Osteoblast (primary cell): ENCODE measurements around the gene COL18A1. TPM values are rescaled to one million over a fixed set of nuclear protein-coding genes. Genes with fewer than 3 reads are reported as not detected.

Experiments used
- DNase-seq: peaks from one replicate; pipeline ENCODE4 v3.0.0; 2011; ENCODE audit warnings: low spot score, mixed read lengths; ENCODE audit not compliant: insufficient read length; ENCODE audit errors: missing footprints
- H2AFZ ChIP-seq: 2 replicates; pipeline ENCODE4 v1.6.0; 2011; ENCODE audit warnings: mild to moderate bottlenecking, low read length
- H3K27ac ChIP-seq: 2 replicates; pipeline ENCODE4 v1.5.1; 2011; ENCODE audit warnings: mild to moderate bottlenecking, low read depth, low read length, moderate library complexity
- H3K27me3 ChIP-seq: 2 replicates; pipeline ENCODE4 v1.6.0; 2012; ENCODE audit warnings: mild to moderate bottlenecking, control low read depth, inconsistent platforms, low read length, moderate library complexity; ENCODE audit not compliant: insufficient read depth
- H3K36me3 ChIP-seq: 2 replicates; pipeline ENCODE4 v1.5.1; 2011; ENCODE audit warnings: mild to moderate bottlenecking, low read length, control low read depth, moderate library complexity; ENCODE audit not compliant: insufficient read depth
- H3K4me1 ChIP-seq: 2 replicates; pipeline ENCODE4 v1.5.1; 2011; ENCODE audit warnings: mild to moderate bottlenecking, low read length, control low read depth, moderate library complexity; ENCODE audit not compliant: insufficient read depth
- H3K4me2 ChIP-seq: 2 replicates; pipeline ENCODE4 v1.6.0; 2011; ENCODE audit warnings: mild to moderate bottlenecking, low read length; ENCODE audit not compliant: insufficient read depth
- H3K4me3 ChIP-seq: fragments of 200-600 bp; sonication (generic); 3 replicates; pipeline ENCODE4 v1.5.1; 2012; ENCODE audit warnings: mild to moderate bottlenecking, low read length, inconsistent platforms; ENCODE audit not compliant: insufficient read depth
- H3K79me2 ChIP-seq: 2 replicates; pipeline ENCODE4 v1.6.0; 2012; ENCODE audit warnings: mild to moderate bottlenecking, low read length, control low read depth, inconsistent platforms; ENCODE audit not compliant: insufficient read depth
- H3K9me3 ChIP-seq: 2 replicates; pipeline ENCODE4 v1.5.1; 2011; ENCODE audit warnings: low read depth, low read length, control low read depth
- H4K20me1 ChIP-seq: 2 replicates; pipeline ENCODE4 v1.6.0; 2012; ENCODE audit warnings: mild to moderate bottlenecking, low read length, control low read depth; ENCODE audit not compliant: insufficient read depth
- total RNA-seq: library from RNA; depleted of rRNA; stranded (reverse); fragments of >200 nt; gene quantifications from 2 replicates; pipeline ENCODE4 v1.2.3, GENCODE V29; 2012
- TF ChIP-seq, protein P1 (sequence below): IDR thresholded peaks from 2 replicates; pipeline ENCODE4 v1.5.1; 2011; ENCODE audit warnings: mild to moderate bottlenecking, low read depth, low read length, moderate library complexity; ENCODE audit errors: extremely low read depth

COL18A1 gene
- total RNA-seq, 1 donor = 8.3 TPM

DNA sequence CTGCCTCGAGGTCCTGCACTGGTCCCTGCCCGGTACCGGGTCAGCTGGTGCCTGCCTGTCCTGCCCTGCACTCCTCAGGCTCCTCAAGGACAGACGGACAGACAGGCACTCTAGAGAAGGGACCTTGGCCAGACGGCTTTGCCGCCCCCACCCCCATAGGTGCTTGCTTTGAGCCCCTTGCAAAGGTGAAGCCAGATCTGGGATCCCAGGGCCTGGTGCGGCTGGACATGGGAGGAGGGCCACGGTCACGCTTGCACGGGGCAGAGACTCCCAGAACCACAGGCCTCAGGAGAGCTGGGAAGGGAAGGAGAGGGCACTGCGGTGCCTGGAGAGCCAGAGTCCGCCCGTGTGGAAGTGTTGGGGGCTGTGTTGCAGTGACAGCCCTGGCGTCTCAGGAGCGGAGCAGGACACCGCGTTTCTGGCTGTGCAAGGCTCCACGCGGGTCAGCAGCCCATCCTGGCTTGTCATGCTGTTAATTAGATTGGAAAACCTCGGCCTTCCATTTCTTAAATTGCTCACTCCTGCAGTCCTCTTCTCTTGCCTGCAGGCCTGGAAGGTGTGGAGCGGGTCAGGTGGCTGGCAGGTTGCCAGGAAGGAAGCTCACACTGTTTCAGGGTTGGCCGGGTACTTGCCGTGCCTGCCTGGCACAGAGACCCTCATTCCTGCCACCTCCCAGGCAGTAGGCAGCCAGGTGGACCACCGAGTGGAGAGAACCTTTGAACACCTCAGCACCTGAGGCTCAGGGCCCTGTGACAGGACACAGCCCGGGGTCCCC, 16.3 kb downstream of the COL18A1 start:
- TF ChIP-seq, protein P1, sequence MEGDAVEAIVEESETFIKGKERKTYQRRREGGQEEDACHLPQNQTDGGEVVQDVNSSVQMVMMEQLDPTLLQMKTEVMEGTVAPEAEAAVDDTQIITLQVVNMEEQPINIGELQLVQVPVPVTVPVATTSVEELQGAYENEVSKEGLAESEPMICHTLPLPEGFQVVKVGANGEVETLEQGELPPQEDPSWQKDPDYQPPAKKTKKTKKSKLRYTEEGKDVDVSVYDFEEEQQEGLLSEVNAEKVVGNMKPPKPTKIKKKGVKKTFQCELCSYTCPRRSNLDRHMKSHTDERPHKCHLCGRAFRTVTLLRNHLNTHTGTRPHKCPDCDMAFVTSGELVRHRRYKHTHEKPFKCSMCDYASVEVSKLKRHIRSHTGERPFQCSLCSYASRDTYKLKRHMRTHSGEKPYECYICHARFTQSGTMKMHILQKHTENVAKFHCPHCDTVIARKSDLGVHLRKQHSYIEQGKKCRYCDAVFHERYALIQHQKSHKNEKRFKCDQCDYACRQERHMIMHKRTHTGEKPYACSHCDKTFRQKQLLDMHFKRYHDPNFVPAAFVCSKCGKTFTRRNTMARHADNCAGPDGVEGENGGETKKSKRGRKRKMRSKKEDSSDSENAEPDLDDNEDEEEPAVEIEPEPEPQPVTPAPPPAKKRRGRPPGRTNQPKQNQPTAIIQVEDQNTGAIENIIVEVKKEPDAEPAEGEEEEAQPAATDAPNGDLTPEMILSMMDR = no peak
- DNase-seq = no peak
- Histone ChIP-seq H2AFZ (no peak overlapping the region), H3K79me2 (no peaks in the 10 kb centered on the region), H3K27me3 (peaks cover 5% of the 10 kb centered on the region), H3K9me3 (no peaks in the 10 kb centered on the region), H3K4me3 (no peak overlapping the region), H3K4me2 (no peak overlapping the region), H3K27ac (no peak overlapping the region), H3K36me3 (no peaks in the 10 kb centered on the region), H4K20me1 (no peaks in the 10 kb centered on the region), H3K4me1 (no peaks in the 10 kb centered on the region)

DNA sequence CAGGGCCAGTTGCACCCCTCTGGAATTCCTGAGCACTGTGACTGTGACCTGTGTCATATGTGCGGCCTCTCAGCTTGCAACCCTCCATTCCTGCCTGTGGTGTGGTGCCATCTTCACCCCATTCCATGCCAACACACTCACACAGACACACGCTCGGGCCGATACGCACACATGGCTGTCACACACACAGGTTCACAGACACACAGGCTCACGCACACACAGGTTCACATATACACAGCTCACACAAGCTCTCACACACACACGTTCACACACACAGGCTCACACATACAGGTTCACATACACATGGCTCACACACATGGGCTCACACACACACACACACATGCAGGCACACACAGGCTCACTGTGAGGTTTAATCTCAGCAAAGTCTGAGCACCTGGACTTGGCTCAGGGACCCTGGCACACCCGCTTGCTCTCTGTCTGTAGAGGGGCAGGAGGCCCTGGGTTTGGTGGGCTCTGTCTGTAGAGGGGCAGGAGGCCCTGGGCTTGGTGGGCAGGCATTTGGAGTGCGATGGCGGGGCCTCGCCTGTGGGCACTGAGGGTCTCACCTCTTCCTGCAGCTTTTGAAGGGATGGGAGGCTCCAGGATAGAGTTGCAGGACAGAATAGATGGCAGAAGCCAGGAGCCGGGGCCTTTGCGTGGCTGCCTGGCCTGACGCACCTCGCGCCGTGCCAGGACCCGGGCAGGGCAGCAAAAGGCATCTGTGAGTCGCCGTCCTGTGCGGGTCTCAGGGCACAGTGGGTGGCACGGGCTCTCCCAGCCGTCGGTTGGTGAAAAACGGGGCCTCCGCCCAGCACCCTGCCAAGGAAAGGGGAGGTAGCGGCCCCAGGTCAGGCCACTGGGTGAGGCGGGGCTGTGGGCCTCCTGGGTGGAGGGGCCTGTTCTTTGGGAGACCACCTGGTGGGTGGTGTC, 17.1 kb downstream of the COL18A1 start:
- TF ChIP-seq, protein P1 = no peak
- Histone ChIP-seq H3K36me3 (no peaks in the 10 kb centered on the region), H4K20me1 (no peaks in the 10 kb centered on the region), H3K27ac (no peak overlapping the region), H3K27me3 (peaks cover 4% of the 10 kb centered on the region), H3K79me2 (no peaks in the 10 kb centered on the region), H3K4me3 (no peak overlapping the region), H3K4me1 (no peaks in the 10 kb centered on the region), H2AFZ (no peak overlapping the region), H3K4me2 (no peak overlapping the region), H3K9me3 (no peaks in the 10 kb centered on the region)
- DNase-seq = no peak

DNA sequence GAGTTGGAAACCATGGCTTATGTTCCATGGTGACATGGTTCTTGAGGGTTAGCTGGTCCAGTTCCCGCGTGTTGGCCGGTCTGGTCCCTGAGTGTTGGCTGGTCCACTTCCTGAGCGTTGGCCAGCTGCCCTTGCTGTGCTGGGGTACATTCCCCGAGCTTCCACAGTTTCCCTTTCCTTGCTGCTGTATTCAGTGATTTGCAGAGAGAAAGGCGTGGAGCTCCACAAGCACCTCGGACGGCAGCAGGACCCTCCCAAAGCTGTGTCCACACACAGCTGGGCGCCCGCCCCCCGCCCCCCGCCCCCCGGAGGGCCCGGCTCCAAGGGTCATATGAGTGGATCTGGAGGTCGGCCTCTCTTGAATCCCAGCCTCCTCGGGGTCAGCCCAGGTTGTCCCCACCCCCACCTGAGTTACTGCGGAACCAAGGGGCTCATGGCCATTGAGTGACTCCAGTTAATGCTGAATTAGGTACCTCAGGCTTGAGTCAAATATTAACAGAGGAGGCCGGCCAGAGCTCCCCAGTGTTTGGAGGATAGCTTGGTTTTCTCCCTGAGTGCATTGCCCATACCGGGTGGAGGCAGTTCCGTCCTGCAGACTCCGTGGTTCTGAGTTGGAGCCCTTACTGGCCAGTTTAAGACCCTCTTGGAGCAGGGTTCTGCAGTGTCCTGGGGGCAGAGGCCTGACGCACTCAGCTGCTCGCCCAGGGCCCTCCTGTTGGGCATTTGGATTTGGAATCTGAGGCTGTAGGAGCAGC, 18.4 kb downstream of the COL18A1 start:
- H3K4me3 ChIP-seq = no peak overlapping the region
- no peaks in the 10 kb centered on the region for H3K79me2 ChIP-seq
- H2AFZ ChIP-seq = no peak overlapping the region
- TF ChIP-seq, protein P1 = no peak
- DNase-seq = no peak
- no peaks in the 10 kb centered on the region for H3K36me3 ChIP-seq
- no peaks in the 10 kb centered on the region for H4K20me1 ChIP-seq
- no peaks in the 10 kb centered on the region for H3K9me3 ChIP-seq
- no peaks in the 10 kb centered on the region for H3K27me3 ChIP-seq
- no peak overlapping the region for H3K27ac ChIP-seq
- no peak overlapping the region for H3K4me2 ChIP-seq
- H3K4me1 ChIP-seq = peaks cover 9% of the 10 kb centered on the region
